Measurements from ENCODE around the gene CHD5.

GRCh38 chr1:6200188-6200809 lies 20.2 kb upstream of the CHD5 start:
- no peak for TF ChIP-seq EZH2 (IDR thresholded peaks at IDR 0.05; ENCODE audit: insufficient read depth, poor library complexity, severe bottlenecking)
- no peak for TF ChIP-seq EZH2phosphoT487 (IDR thresholded peaks at IDR 0.05; ENCODE audit: insufficient read depth, low read depth)

Measured in GM23248 (cell line).